Peyer's patch (tissue), 4 donors: ENCODE measurements around the gene TFEC. TPM values are rescaled to one million over a fixed set of nuclear protein-coding genes. Genes with fewer than 3 reads are reported as not detected.
"Not testable (repeated sequence)": the region's sequence is repeated elsewhere in the genome, so short reads cannot be mapped to it uniquely, and the experiment has no call there.

ENCODE experiments used
- DNase-seq, 3 donors: peaks; one replicate each; pipeline ENCODE4 v3.0.0-alpha.2; 2017 to 2019
- H3K27ac ChIP-seq, 4 donors: fragments of 200-600 bp; sonication (generic); one replicate each; pipeline ENCODE4 v1.5.1; 2016 to 2019
- H3K27me3 ChIP-seq, 2 donors: fragments of 200-600 bp; sonication (generic); one replicate each; pipeline ENCODE4 v1.5.1; 2019
- H3K36me3 ChIP-seq, 3 donors: fragments of 200-600 bp; sonication (generic); one replicate each; pipeline ENCODE4 v1.5.1; 2016 to 2019
- H3K4me1 ChIP-seq, 4 donors: fragments of 200-600 bp; sonication (generic); one replicate each; pipeline ENCODE4 v1.5.1; 2016 to 2019
- H3K4me3 ChIP-seq, 4 donors: fragments of 200-600 bp; sonication (generic); 1 replicate in 3 of 4; 2 replicates in 1 of 4; pipeline ENCODE4 v1.5.1; 2016 to 2019; ENCODE audit warnings: mild to moderate bottlenecking in 1 of 4
- H3K9me3 ChIP-seq, 4 donors: fragments of 200-600 bp; sonication (generic); one replicate each; pipeline ENCODE4 v1.5.1; 2016 to 2019; ENCODE audit warnings: mild to moderate bottlenecking in 1 of 4
- POLR2A ChIP-seq, 2 donors: fragments of 450-650 bp; IDR thresholded peaks; one replicate each; pipeline ENCODE4 v1.5.1; 2017; ENCODE audit warnings: antibody characterized with exemption in 2 of 2, mild to moderate bottlenecking in 2 of 2, moderate library complexity in 2 of 2
- total RNA-seq, 4 donors: library from RNA; depleted of rRNA; stranded (reverse); fragments of >200 nt; gene quantifications; one replicate each; pipeline ENCODE4 v1.1.0, GENCODE V29; 2016
- TF ChIP-seq, protein P1 (sequence below), 6 experiments: fragments of 450-650 bp in 4 of 6; fragments of 200-600 bp in 2 of 6; sonication (generic) in 1 of 6; IDR thresholded peaks; one replicate each; pipeline ENCODE4 v1.5.1; 2017 to 2019; ENCODE audit warnings: antibody characterized with exemption in 6 of 6, mild to moderate bottlenecking in 3 of 6, moderate library complexity in 1 of 6

Gene TFEC
- total RNA-seq, 4 donors from 2014 or later, result 13.5 to 99.9 (median 20.1) TPM

- Histone ChIP-seq H3K36me3 (no peaks in the 10 kb centered on the region), H3K4me3 (no peak overlapping the region), H3K4me1 (no peaks in the 10 kb centered on the region), H3K27ac (no peak overlapping the region), H3K27me3 (no peaks in the 10 kb centered on the region), H3K9me3 (no peaks in the 10 kb centered on the region)
- TF ChIP-seq POLR2A (IDR thresholded peaks at IDR 0.05), result no peak
- TF ChIP-seq, protein P1, sequence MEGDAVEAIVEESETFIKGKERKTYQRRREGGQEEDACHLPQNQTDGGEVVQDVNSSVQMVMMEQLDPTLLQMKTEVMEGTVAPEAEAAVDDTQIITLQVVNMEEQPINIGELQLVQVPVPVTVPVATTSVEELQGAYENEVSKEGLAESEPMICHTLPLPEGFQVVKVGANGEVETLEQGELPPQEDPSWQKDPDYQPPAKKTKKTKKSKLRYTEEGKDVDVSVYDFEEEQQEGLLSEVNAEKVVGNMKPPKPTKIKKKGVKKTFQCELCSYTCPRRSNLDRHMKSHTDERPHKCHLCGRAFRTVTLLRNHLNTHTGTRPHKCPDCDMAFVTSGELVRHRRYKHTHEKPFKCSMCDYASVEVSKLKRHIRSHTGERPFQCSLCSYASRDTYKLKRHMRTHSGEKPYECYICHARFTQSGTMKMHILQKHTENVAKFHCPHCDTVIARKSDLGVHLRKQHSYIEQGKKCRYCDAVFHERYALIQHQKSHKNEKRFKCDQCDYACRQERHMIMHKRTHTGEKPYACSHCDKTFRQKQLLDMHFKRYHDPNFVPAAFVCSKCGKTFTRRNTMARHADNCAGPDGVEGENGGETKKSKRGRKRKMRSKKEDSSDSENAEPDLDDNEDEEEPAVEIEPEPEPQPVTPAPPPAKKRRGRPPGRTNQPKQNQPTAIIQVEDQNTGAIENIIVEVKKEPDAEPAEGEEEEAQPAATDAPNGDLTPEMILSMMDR (IDR thresholded peaks at IDR 0.05), result no peak
- DNase-seq, result no peak
These were observed 88.8 kb downstream of the TFEC start for GRCh38 chr7:115941703-115942268.

DNA sequence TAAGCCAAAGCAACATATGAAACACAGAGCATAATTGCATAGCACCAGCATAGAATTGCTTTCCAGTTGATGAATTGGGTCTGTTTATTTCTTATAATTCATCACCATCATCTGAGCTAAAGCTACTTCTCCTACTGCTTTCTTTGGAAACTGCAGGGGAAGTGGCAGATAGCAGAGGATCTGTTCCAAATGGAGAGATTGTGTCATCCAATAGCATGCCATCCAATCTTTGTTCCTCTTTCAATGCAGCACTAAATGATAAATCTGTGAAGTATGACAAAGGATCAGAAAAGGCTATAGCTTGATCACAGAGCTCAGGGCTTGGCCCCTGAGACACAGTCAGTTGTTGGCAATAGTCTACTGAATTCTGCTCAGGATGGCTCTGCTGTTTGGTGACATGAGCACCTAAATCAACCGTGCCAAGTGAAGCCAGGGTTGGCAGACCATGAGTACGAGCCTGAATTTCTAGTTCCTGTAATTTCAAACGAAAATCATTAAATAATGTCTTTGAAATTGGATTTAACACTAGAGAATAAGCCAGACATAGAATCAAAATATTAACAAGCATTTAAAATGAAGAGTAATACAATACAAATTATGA lies 90.0 kb downstream of the TFEC start:
- no peaks in the 10 kb centered on the region for H3K4me1 ChIP-seq
- no peaks in the 10 kb centered on the region for H3K9me3 ChIP-seq
- H3K27ac ChIP-seq, result no peak overlapping the region
- H3K27me3 ChIP-seq, result no peaks in the 10 kb centered on the region
- no peak for DNase-seq
- no peaks in the 10 kb centered on the region for H3K36me3 ChIP-seq
- no peak for TF ChIP-seq POLR2A (IDR thresholded peaks at IDR 0.05)
- TF ChIP-seq, protein P1 (IDR thresholded peaks at IDR 0.05), result no peak
- no peak overlapping the region for H3K4me3 ChIP-seq

GRCh38 chr7:115937960-115938359 lies 92.6 kb downstream of the TFEC start:
- DNase-seq, result no peak
- no peaks in the 10 kb centered on the region for H3K9me3 ChIP-seq
- TF ChIP-seq POLR2A (IDR thresholded peaks at IDR 0.05), result no peak
- TF ChIP-seq, protein P1 (IDR thresholded peaks at IDR 0.05), result no peak
- no peak overlapping the region for H3K27ac ChIP-seq
- no peaks in the 10 kb centered on the region for H3K36me3 ChIP-seq
- H3K27me3 ChIP-seq, result no peaks in the 10 kb centered on the region
- H3K4me3 ChIP-seq, result no peak overlapping the region
- H3K4me1 ChIP-seq, result no peaks in the 10 kb centered on the region

DNA sequence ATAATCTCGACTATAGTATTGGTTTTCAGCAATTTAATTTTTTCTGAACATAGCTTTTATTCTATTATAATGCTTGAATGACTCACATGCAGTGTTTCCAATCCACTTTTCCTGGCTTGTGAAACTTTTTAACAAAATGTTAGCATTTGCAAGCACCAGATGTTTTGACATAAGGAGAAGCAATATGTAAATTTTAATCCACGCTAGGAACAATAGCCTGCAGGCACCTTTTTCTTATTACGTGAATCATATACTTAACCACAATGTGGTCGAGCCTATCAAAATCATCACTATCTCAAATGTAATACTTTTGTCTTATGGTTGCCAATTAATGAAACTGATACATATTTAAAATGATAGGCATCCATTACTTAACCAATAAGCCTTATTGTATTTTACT lies 97.1 kb downstream of the TFEC start:
- no peak for DNase-seq
- Histone ChIP-seq H3K36me3 (no peaks in the 10 kb centered on the region), H3K4me3 (no peak overlapping the region), H3K27me3 (no peaks in the 10 kb centered on the region), H3K9me3 (no peaks in the 10 kb centered on the region), H3K27ac (no peak overlapping the region), H3K4me1 (no peaks in the 10 kb centered on the region)
- no peak for TF ChIP-seq POLR2A (IDR thresholded peaks at IDR 0.05)
- TF ChIP-seq, protein P1 (IDR thresholded peaks at IDR 0.05), result no peak

DNA sequence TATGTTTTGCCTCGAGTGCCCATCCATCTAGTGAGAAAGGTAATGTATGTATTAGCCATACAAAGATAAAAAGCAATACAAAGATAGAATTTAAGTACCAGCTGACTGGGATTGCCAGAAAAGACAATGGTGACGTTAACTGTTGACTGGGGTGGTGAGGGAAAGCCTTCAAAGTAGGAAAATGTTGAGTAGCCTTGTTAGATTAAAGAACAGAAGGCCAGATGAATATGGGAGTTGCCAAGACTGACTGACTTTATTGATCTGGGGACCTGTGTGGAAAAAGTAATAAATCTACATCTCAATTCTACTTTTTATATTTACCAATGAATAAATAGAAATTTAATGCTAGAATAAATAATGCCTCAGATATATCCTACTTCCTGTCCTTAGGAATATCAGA lies 97.7 kb downstream of the TFEC start:
- no peak overlapping the region for H3K4me3 ChIP-seq
- H3K27ac ChIP-seq, result no peak overlapping the region
- H3K27me3 ChIP-seq, result no peaks in the 10 kb centered on the region
- TF ChIP-seq, protein P1 (IDR thresholded peaks at IDR 0.05), result no peak
- TF ChIP-seq POLR2A (IDR thresholded peaks at IDR 0.05), result no peak
- no peaks in the 10 kb centered on the region for H3K9me3 ChIP-seq
- H3K4me1 ChIP-seq, result no peaks in the 10 kb centered on the region
- no peaks in the 10 kb centered on the region for H3K36me3 ChIP-seq
- no peak for DNase-seq

- H3K4me3 ChIP-seq, H3K27me3 ChIP-seq, H3K9me3 ChIP-seq, H3K36me3 ChIP-seq, DNase-seq, H3K27ac ChIP-seq, H3K4me1 ChIP-seq: not testable (repeated sequence)
These were observed 100.4 kb downstream of the TFEC start for GRCh38 chr7:115930184-115930583.

GRCh38 chr7:115929736-115930135 lies 100.8 kb downstream of the TFEC start:
- H3K27me3 ChIP-seq, H3K27ac ChIP-seq, H3K36me3 ChIP-seq, H3K4me1 ChIP-seq, DNase-seq, H3K9me3 ChIP-seq, H3K4me3 ChIP-seq: not testable (repeated sequence)
